HepG2 (cell line): ENCODE data around the gene DYNC2I2.

ENCODE experiments used
- ATF1 ChIP-seq: IDR thresholded peaks from 2 replicates; pipeline ENCODE4 v1.6.1; 2016; ENCODE audit warnings: mild to moderate bottlenecking, control low read depth
- ETV6 ChIP-seq: sonication (generic); formaldehyde crosslinking; conservative IDR thresholded peaks from 2 replicates; pipeline ENCODE4 v1.4.0; 2020; ENCODE audit warnings: missing genetic modification reagents
- HOXA7 ChIP-seq: sonication (generic); formaldehyde crosslinking; IDR thresholded peaks from 2 replicates; pipeline ENCODE4 v1.8.1; 2022; ENCODE audit warnings: mild to moderate bottlenecking, missing genetic modification reagents, moderate library complexity
- ZBTB10 ChIP-seq: sonication (generic); formaldehyde crosslinking; IDR thresholded peaks from 2 replicates; pipeline ENCODE4 v1.4.0; 2020; ENCODE audit warnings: missing genetic modification reagents, borderline replicate concordance
- ZHX2 ChIP-seq, 2 experiments: sonication (generic) in 1 of 2; formaldehyde crosslinking in 1 of 2; IDR thresholded peaks; 2 replicates each; pipeline versions ENCODE4 v1.6.1 to v1.9.0; 2014 to 2022; ENCODE audit warnings: antibody characterized with exemption in 1 of 2, borderline replicate concordance in 1 of 2, inconsistent platforms in 1 of 2, low read depth in 1 of 2, missing genetic modification reagents in 1 of 2
- ZNF10 ChIP-seq: sonication (generic); formaldehyde crosslinking; IDR thresholded peaks from 2 replicates; pipeline ENCODE4 v1.4.0; 2020; ENCODE audit warnings: mild to moderate bottlenecking, low read depth, missing genetic modification reagents, borderline replicate concordance

GRCh38 chr9:128702445-128702948 is 45.9 kb upstream of the DYNC2I2 start, which contains the start of gene PKN3:
- no peak for TF ChIP-seq HOXA7 (CRISPR knock-in tag)
- no peak for TF ChIP-seq ZHX2 (IDR thresholded peaks at IDR 0.05; ENCODE audit: low read depth)
- TF ChIP-seq ZHX2 (CRISPR knock-in tag; IDR thresholded peaks at IDR 0.05; ENCODE audit: borderline replicate concordance), result no peak
- no peak for TF ChIP-seq ETV6 (CRISPR knock-in tag)
- no peak for TF ChIP-seq ZBTB10
- no peak for TF ChIP-seq ZNF10 (CRISPR knock-in tag)
- TF ChIP-seq ATF1 (CRISPR knock-in tag), result no peak
